Raji (cell line): ENCODE results near the gene PEX14.

Experiments used
- POLR2A ChIP-seq: IDR thresholded peaks from 2 replicates; pipeline ENCODE4 v1.6.1; 2011; ENCODE audit warnings: low read depth, low read length, control low read depth; ENCODE audit not compliant: insufficient read depth

PEX14 gene

GRCh38 chr1:10639775-10640578 is 165.2 kb downstream of the PEX14 start:
- TF ChIP-seq POLR2A, result no peak

DNA sequence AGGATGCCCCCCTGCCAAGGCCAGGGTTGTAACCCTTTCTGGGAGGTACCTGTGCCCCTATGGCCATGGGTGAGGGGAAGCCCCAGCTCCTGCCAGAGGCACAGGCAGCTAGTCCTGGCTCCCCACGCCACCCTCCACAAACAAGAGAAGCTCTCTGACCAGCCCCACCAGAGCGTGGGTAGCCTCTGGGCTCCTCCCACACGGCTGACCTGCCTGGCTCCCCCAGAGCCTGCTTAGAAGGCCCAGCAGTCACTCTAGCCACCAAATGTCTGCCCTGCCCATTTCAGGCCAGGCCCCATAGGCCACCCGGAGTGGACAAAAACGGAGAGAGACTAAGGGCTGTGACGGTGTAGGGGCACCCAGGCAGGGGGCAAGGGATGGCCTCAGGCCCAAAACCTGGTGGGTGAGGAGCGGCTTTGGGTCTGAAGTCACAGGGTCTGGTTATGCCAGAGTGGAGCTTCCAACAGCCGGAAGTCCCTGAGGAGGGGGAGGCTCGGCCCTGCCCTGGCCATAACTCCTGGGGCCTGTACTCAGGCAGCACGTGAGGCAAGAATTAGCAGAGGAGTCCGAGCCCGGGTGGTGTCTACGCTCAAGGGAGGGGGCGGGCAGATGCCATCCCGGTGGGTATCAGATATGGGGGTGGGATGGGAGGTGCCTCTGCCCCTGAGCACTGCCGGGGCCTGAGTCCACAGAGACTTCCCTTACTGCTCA is 166.2 kb downstream of the PEX14 start:
- TF ChIP-seq POLR2A, result no peak

DNA sequence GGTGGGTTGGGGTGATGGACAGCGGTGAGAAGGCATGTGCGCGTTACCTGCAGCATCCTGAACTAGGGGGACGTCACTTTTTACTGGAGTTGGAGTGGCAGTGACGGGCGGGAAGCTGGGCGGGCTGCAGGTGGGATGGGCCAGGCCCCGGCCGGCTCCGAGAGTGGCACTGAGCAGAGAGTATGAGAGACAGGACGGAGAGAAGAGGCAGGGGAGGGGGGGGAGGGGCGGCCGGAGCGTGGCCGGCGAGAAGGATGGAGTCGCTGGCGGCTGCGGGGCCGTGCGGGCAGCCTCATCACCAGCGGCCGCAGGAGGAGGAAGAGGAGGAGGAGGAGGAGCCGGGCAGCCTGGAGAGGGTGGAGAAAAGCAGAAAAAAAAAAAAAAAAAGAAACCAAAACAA is 167.2 kb downstream of the PEX14 start:
- no peak for TF ChIP-seq POLR2A

DNA sequence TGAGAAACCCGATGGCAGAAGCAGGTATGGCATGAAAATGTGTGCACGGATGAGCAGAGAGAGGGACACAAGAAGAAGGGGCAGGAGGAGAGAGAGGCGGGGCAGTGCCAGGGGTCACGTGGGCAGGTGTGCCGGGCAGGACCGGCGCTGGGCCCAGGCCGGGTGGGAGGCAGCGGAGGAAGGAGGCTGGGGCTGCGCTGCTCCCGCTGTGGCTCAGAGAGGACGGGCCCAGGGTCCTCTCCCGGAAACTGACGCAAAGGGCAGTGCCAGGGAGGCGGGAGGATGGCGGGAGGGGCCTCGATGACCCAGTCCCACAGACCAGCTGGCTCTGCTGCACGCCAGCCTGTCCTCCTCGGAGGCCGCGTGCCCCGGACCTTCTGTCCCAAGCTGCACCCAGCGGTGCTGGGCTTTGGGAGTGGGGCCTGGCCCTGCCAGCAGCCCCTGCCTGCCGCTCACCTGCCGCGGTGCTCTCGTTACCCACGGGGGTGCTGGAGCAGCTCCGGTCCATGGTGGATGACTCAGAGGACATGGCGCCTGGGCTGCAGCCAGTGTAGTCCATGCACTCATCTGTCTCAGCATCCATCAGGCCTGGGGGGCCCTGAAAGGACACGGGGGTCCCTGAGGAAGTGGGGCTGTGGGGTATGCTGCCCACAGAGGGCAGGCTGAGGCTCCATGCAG is 167.8 kb downstream of the PEX14 start:
- TF ChIP-seq POLR2A, result no peak

DNA sequence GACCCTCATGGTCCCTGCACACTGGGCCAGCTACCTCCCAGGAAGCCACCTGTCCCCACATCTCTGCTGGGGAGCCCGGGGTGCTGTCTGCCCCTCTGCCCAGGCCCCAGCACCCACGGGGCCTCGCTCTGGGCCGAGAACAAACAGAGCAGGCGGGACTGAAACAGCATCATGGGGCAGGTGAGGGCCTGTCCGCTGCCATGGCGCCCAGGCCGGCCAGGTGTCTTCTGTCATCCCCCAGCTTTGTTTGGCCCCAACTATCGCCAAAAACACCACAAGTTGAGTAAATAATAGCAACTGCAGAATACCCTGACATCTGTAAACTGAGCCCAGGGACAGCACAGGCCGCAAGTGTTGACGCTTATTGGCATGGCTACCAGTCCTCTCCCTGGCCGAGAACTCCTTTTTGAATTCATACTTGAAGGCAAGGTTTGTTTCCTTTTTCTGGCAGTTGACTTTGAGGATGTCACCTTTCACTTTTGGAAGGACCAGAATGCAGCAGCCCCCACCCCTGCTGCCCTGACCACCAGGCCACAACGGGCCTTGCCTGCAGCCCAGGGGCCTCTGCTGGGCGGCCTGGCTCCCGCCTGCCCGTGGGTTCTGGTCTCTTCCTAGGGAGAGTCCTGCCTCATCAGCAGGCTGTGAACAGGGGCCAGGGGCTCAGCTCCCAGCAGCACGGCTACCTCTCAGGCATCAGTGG is 169.0 kb downstream of the PEX14 start:
- TF ChIP-seq POLR2A, result no peak

DNA sequence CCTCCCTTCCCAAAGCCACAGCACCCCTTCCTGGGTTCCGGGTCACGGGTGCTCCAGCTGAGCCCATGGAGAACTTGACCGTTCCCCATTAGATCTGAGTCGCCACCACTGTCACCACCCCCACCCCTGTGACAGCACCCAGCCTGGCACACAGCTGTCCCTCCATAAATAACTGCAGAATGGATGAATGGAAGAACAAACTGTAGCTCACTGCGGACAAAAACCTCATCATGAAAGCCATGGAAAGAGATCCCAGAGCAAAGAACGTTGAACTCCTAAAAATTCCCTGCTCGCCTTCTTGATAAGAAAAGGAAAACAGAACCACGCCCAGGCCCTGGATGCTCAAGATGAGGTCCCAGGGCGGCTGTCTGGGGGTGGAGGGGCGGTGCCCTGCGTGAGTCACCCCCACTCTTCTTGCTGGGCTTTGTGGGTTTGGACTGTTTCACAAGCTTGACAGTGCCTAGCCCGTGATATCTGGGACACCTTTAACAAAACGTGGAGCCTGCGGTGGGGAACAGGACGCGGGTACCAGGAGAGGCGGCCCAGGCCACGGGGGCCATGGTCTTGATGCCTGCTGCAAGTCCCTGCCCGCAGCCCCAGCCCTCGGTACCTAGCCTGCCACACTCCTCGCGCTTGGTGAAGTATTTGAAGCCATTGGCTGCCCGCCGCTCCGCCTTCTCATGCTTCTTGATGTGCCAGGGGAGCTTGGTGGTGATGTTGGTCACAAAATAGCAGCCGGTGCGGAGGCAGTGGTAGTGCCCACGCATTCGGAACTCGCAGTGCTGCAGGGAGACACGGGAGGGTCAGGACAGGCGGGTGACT is 169.8 kb downstream of the PEX14 start:
- no peak for TF ChIP-seq POLR2A

DNA sequence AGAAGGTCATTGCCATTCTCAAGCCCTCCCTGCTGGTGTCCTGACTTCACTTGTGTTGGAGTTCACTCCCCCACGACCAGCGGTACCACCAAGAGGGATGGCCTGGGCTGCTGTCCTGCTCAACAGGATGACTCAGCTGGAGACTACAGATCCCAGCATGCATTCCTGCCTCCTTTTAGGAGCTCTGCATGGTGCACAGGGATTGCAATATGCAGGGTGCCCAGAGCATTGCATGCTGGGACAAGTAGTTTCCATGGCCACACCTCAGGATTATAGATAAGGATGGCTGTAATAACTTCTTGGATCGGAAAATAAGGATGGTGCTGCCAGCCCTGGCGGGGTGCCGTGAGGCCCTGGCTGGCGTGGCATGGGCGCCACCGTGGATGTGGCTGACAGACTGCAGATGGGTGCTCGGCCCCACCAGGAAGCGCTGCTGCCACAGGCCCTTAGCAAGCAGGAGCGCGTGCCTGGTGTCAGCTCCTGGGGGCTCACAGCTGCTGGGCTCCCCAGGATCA is 171.7 kb downstream of the PEX14 start:
- TF ChIP-seq POLR2A, result no peak

DNA sequence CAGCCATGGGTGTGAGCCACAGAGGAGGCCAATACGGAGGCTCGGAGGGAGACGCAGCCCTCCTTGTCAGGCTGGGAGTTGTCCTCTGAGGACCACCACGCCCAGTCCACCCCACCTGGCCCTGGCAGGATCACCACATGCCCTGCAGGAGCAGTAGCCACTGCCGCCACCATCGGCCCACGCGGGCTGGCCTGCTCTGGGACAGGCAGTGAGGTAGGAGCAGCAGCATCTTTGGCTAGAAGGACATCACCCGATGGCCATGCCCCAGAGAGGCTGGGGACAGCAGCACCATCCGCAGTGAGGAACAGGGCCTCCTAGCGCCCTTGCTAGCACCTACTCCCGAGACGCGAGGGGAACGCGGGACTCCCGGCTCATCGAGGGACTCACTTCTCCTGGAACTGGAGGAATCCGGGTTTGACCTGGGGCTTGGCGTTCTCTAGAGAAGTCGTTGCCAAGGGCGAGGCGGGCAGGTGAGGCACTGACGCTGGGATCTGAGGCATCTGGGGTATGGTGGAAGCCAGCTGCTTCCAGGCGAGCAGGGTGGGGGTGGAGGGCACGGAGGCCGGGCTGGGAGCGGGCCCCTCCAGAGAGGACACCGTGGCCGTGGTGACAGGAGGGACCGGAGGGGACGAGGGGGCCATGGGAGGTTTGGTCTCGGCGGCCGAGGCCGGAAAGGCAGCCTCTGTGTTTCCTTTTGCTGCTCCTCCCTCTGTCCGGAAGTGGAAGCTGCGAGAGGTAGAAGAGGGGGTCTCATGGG is 172.8 kb downstream of the PEX14 start:
- TF ChIP-seq POLR2A, result no peak

GRCh38 chr1:10648689-10649516 is 174.2 kb downstream of the PEX14 start:
- no peak for TF ChIP-seq POLR2A

GRCh38 chr1:10649517-10650201 is 174.9 kb downstream of the PEX14 start:
- no peak for TF ChIP-seq POLR2A

DNA sequence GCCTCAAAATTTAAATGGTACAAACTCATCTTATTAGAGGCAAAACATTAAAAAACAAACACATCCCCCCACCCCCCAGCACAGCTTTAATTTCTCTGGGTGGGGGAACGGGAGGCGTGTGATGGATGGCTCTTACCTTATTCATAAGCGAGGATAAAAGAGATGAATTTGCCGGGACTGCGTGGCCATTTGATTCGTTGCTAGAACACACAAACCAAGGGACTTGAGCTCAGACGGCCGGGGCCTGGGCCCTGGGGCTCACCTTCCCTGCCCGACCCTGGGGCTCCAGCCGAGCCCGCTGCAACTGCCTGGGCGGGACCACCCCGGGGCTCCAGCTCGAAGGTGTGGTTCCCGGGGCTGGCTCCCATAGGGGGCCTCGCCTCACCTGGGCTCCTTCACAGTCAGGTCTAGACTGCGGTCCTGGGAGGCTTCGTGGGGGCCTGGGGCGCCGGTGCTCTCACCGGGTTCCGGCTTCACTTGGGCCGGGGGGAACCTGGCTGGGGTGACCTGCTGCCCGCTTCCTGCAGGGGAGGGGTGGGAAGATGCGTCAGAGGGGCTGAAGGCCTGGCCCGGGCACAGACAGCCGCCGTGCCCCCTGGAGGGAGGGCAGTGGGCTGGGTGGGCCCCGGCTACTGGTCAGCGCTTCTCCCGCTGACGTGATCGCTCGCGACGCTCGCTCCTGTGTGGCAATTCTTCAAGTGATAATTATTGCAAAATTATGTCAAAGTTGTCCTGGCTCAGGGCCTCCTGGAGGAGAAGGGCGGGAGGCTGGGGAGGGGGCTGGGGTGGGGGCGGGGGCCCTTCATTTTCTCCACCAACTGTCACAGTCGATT is 176.0 kb downstream of the PEX14 start:
- no peak for TF ChIP-seq POLR2A

DNA sequence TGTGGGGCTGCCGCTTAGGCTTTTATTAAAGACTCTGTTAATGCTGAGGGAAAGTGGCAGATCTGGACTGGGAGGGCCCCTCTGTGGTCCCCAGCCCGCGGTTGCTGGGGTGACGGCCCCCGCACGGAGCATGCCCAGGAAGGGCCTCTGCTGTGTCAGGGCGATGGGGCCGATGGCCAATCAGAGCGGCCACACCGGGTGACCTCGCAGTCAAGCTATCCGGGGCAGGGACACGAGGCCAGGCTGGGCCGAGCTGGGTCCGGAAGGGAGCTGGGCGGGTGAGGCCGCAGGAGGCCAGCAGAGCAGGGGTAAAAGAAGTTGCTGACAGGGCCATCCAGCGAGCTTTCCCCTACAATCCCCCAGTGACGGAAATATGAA is 176.6 kb downstream of the PEX14 start:
- no peak for TF ChIP-seq POLR2A

DNA sequence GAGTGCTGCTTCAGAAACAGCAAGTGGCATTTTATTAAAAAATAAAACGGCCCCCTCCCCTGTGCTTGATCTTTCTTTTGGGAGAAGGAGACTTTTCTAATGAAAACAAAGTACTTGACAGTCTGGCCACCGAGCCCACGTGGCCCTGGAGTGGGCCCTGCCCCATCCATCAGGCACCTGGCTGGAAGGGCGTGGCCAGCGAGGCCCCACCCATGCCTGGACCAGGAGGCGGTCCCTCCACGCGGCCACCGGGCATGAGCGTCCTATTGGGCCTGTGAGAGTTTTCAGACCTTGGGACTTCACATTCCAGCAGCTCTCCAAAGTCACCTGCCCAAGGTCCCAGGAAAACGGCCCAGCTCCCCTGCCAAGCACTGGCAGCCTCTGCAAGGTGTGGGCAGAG is 177.0 kb downstream of the PEX14 start:
- no peak for TF ChIP-seq POLR2A
